Heart left ventricle (tissue), 16 donors: ENCODE results near the gene PRR13. TPM values are rescaled to one million over a fixed set of nuclear protein-coding genes. Genes with fewer than 3 reads are reported as not detected.
"Not testable (repeated sequence)": the region's sequence is repeated elsewhere in the genome, so short reads cannot be mapped to it uniquely, and the experiment has no call there.

Source experiments
- ATAC-seq, 4 donors: fragments of 200-7000 bp; cut with Tn5 transposase; one replicate each; pipeline ENCODE4 v1.9.1; 2020 to 2022; ENCODE audit warnings: moderate library complexity in 4 of 4, mild to moderate bottlenecking in 3 of 4, moderate number of reproducible peaks in 1 of 4
- DNase-seq, 5 donors: peaks; one replicate each; pipeline ENCODE4 v3.0.0-alpha.2; 2020
- H3K27ac ChIP-seq, 12 donors: fragments of 200-600 bp; sonication (generic) in 4 of 12; one replicate each; pipeline versions ENCODE4 v1.5.0 to v1.8.0; 2016 to 2022; ENCODE audit warnings: mild to moderate bottlenecking in 2 of 12
- H3K27me3 ChIP-seq, 9 donors: fragments of 200-600 bp; sonication (generic) in 2 of 9; one replicate each; pipeline versions ENCODE4 v1.5.1 to v1.8.0; 2016 to 2022; ENCODE audit warnings: mild to moderate bottlenecking in 3 of 9
- H3K36me3 ChIP-seq, 9 donors: fragments of 200-600 bp; sonication (generic) in 2 of 9; one replicate each; pipeline versions ENCODE4 v1.5.0 to v1.8.0; 2018 to 2022; ENCODE audit warnings: mild to moderate bottlenecking in 2 of 9
- H3K4me1 ChIP-seq, 12 donors: fragments of 200-600 bp; sonication (generic) in 4 of 12; one replicate each; pipeline versions ENCODE4 v1.5.0 to v1.8.0; 2016 to 2022; ENCODE audit warnings: mild to moderate bottlenecking in 3 of 12
- H3K4me3 ChIP-seq, 12 donors: fragments of 200-600 bp; sonication (generic) in 4 of 12; one replicate each; pipeline versions ENCODE4 v1.5.0 to v1.8.0; 2017 to 2022; ENCODE audit warnings: mild to moderate bottlenecking in 9 of 12, moderate library complexity in 4 of 12
- H3K9me3 ChIP-seq, 12 donors: fragments of 200-600 bp; sonication (generic) in 4 of 12; one replicate each; pipeline versions ENCODE4 v1.5.0 to v1.8.0; 2016 to 2022; ENCODE audit warnings: mild to moderate bottlenecking in 1 of 12
- CTCF ChIP-seq, 12 donors: fragments of 200-600 bp; sonication (generic) in 4 of 12; IDR thresholded peaks; one replicate each; pipeline versions ENCODE4 v1.5.0 to v1.8.0; 2018 to 2022; ENCODE audit warnings: antibody characterized with exemption in 12 of 12, mild to moderate bottlenecking in 5 of 12
- POLR2A ChIP-seq, 2 donors: fragments of 450-650 bp; IDR thresholded peaks; one replicate each; pipeline ENCODE4 v1.6.1; 2017; ENCODE audit warnings: antibody characterized with exemption in 2 of 2, mild to moderate bottlenecking in 2 of 2, moderate library complexity in 2 of 2
- WGBS, 4 donors: extraction: QIAGEN DNeasy Blood & Tissue Kit in 2 of 4; methylation state at CpG; one replicate each; pipeline versions ENCODE4 v1.1.5 to v1.1.7; 2013 to 2018; 5-methylcytosine and 5-hydroxymethylcytosine counted together
- intact Hi-C, 10 donors: fragments of 100-400 bp; cut with DNase I; formaldehyde crosslinking; loops; one replicate each; pipeline versions ENCODE4 v1.11.1 to v1.14.2; 2022
- polyA plus RNA-seq, 2 donors: library from polyadenylated mRNA; stranded (reverse); fragments of 200-250 nt; gene quantifications; one replicate each; pipeline ENCODE4 v1.2.3, GENCODE V29; 2013
- total RNA-seq, 9 donors: library from RNA; depleted of rRNA in 2 of 9; stranded (reverse); fragments of >200 nt in 2 of 9; fragmentation: NEBNext Ultra II Directional in 3 of 9; extraction: Animal tissue kit (Norgen Biotek cat#: 25700) in 3 of 9; gene quantifications; one replicate each; pipeline versions ENCODE4 v1.1.0 to v1.2.4, GENCODE V29; 2016 to 2023
- donor health status: ischemic (EF 13 %, LVEDD 7.1; RV severe dilation, severe dysfunction).
- donor health status: healthy with polysubstance abuse.
- donor health status: DM: no; HTN: yes; CAD: no.
- donor health status: DM: no; HTN: no; CAD: no.
- donor health status: ischemic (EF 25% LVEDD 6.9; RV normal size, moderate dysfunction).
- donor health status: ischemic (EF 25% LVEDD 5.7; RV mildly dilated, moderate dysfunction).
- donor health status: healthy.
- donor health status: DM: yes; HTN: yes; CAD: no.
- donor health status: ischemic (EF 35%, LVEDD 5.7; RV mildly dilated, moderate dysfunction).
- donor health status: nonischemic (EF 11% LVEDD 7.7; RV severe dilation, severe dysfunction).
- donor health status: DM: yes; HTN: yes; CAD: no.
- donor health status: PGD.
- donor health status: ischemic (EF 29% LVEDD 5.4; RV normal size, mild dysfunction).
- donor health status: nonischemic (EF 23%, LVEDD 6.1; RV moderate dilation, normal function).

Gene PRR13
- total and polyA plus RNA-seq, 11 donors, result 25.7 to 121 (median 53.1) TPM

GRCh38 chr12:53410951-53411350 lies 30.6 kb upstream of the PRR13 start:
- 96 to 100% (median 97%) methylated on average over 5 of the region's 5 CpGs for WGBS, 4 donors
- TF ChIP-seq POLR2A (IDR thresholded peaks at IDR 0.05) (no peak), CTCF (IDR thresholded peaks at IDR 0.05) (no peak)
- Histone ChIP-seq H3K9me3 (no peaks in the 10 kb centered on the region), H3K27me3 (no peaks in the 10 kb centered on the region), H3K36me3 (peaks cover 0 to 81% (median 67%) of the 10 kb centered on the region in 9 donors), H3K4me1 (peaks cover 0 to 43% (median 28%) of the 10 kb centered on the region in 12 donors), H3K4me3 (no peak overlapping the region), H3K27ac (no peak overlapping the region)
- ATAC-seq (no peak), DNase-seq (no peak)
- intact Hi-C loops, result no loop called here

- Histone ChIP-seq H3K27ac (peak overlapping the region in 7 of 12 donors; percentile 7 to 74 (median 25)), H3K4me3 (no peak overlapping the region), H3K4me1 (peaks cover 0 to 54% (median 28%) of the 10 kb centered on the region in 12 donors), H3K27me3 (no peaks in the 10 kb centered on the region), H3K9me3 (no peaks in the 10 kb centered on the region), H3K36me3 (peaks cover 0 to 56% (median 40%) of the 10 kb centered on the region in 9 donors)
- 56 to 71% (median 63%) methylated on average over 3 of the region's 3 CpGs for WGBS, 4 donors
- intact Hi-C loops, result no loop called here
- TF ChIP-seq POLR2A (IDR thresholded peaks at IDR 0.05), result no peak
- TF ChIP-seq CTCF (IDR thresholded peaks at IDR 0.05), result no peak
- ATAC-seq, result no peak
- DNase-seq, result no peak
Measured at GRCh38 chr12:53413485-53414204, 27.9 kb upstream of the PRR13 start.

- TF ChIP-seq CTCF (IDR thresholded peaks at IDR 0.05), result no peak
- no peak for TF ChIP-seq POLR2A (IDR thresholded peaks at IDR 0.05)
- ATAC-seq (no peak), DNase-seq (no peak)
- H3K27ac ChIP-seq, result peak overlapping the region in 3 of 12 donors; percentile 9 to 55 (median 20)
- H3K9me3 ChIP-seq, result no peaks in the 10 kb centered on the region
- 8 to 21% (median 13%) methylated on average over 3 of the region's 3 CpGs for WGBS, 4 donors
- intact Hi-C loops, result no loop called here
- no peaks in the 10 kb centered on the region for H3K27me3 ChIP-seq
- peaks cover 0 to 54% (median 28%) of the 10 kb centered on the region in 12 donors for H3K4me1 ChIP-seq
- no peak overlapping the region for H3K4me3 ChIP-seq
- H3K36me3 ChIP-seq, result peaks cover 0 to 44% (median 27%) of the 10 kb centered on the region in 9 donors
Measured at GRCh38 chr12:53414756-53415417, 26.6 kb upstream of the PRR13 start.

DNA sequence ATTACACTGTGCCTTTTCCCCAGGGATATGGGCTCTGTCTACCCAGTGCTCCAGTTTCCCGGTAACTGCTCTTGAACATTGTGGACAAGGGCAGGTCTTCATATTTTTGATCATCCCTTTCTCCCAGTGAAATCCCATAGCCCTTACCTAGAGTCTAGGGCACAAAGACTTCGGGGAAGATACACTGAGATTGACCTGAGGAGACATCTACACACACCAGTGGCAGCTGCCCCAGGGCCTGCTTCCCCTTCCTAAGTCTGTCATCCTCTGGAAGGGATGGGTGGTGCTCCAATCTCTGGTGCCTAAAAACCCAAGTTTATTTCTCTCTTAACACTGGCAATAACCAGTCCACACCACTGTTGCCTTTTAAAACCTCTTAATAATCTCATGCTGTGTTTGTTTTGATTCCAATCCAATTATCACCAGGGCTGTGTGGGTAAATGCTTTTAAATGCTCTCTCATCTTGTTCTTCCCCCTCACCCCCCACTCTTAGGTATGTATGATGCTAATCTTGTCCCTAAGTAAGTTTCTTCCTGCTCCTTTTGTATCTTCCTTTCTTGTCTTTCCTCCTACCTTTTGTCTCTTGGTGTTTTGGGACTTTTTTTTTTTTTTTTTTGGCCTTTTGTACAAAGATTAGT lies 25.7 kb upstream of the PRR13 start:
- H3K4me3 ChIP-seq, intact Hi-C loops, H3K27me3 ChIP-seq, DNase-seq, H3K9me3 ChIP-seq: not testable (repeated sequence)
- peaks cover 0 to 34% (median 17%) of the 10 kb centered on the region in 9 donors for H3K36me3 ChIP-seq
- 64 to 78% (median 69%) methylated on average over 2 of the region's 2 CpGs for WGBS, 4 donors
- peak overlapping the region in 1 of 12 donors; percentile 55 for H3K27ac ChIP-seq
- peak in 2 of 4 donors; percentile 33 to 40 for ATAC-seq
- peaks cover 0 to 54% (median 29%) of the 10 kb centered on the region in 12 donors for H3K4me1 ChIP-seq

GRCh38 chr12:53417291-53417816 lies 24.2 kb upstream of the PRR13 start:
- H3K27me3 ChIP-seq, DNase-seq, H3K9me3 ChIP-seq, ATAC-seq, H3K4me3 ChIP-seq, intact Hi-C loops: not testable (repeated sequence)
- WGBS, 4 donors, result 82 to 87% (median 85%) methylated on average over 9 of the region's 9 CpGs
- peak overlapping the region in 1 of 12 donors; percentile 28 for H3K27ac ChIP-seq
- H3K36me3 ChIP-seq, result peaks cover 0 to 19% (median 3%) of the 10 kb centered on the region in 9 donors
- H3K4me1 ChIP-seq, result peaks cover 0 to 51% (median 25%) of the 10 kb centered on the region in 12 donors
